Ishikawa (cell line): Measurements from ENCODE around the gene RESP18.

Experiments
- CEBPB ChIP-seq: IDR thresholded peaks from 2 replicates; pipeline ENCODE4 v1.6.1; 2012
- CREB1 ChIP-seq: IDR thresholded peaks from 2 replicates; pipeline ENCODE4 v1.6.1; 2012; ENCODE audit warnings: low read depth
- MAX ChIP-seq: IDR thresholded peaks from 2 replicates; pipeline ENCODE4 v1.6.1; 2012
- NFIC ChIP-seq: IDR thresholded peaks from 2 replicates; pipeline ENCODE4 v1.6.1; 2012
- TAF1 ChIP-seq: IDR thresholded peaks from 2 replicates; pipeline ENCODE4 v1.6.1; 2012; ENCODE audit warnings: low read depth, mild to moderate bottlenecking
- TCF12 ChIP-seq: IDR thresholded peaks from 2 replicates; pipeline ENCODE4 v1.6.1; 2012; ENCODE audit warnings: low read depth
- YY1 ChIP-seq: IDR thresholded peaks from 2 replicates; pipeline ENCODE4 v1.6.1; 2012; ENCODE audit warnings: low read depth
- TF ChIP-seq, protein P1 (sequence below): IDR thresholded peaks from 2 replicates; pipeline ENCODE4 v1.6.1; 2012; ENCODE audit warnings: low read depth, mild to moderate bottlenecking

- TF ChIP-seq MAX (no peak), TCF12 (no peak), YY1 (no peak), CREB1 (no peak), TAF1 (no peak), CEBPB (no peak), NFIC (no peak)
- TF ChIP-seq, protein P1, sequence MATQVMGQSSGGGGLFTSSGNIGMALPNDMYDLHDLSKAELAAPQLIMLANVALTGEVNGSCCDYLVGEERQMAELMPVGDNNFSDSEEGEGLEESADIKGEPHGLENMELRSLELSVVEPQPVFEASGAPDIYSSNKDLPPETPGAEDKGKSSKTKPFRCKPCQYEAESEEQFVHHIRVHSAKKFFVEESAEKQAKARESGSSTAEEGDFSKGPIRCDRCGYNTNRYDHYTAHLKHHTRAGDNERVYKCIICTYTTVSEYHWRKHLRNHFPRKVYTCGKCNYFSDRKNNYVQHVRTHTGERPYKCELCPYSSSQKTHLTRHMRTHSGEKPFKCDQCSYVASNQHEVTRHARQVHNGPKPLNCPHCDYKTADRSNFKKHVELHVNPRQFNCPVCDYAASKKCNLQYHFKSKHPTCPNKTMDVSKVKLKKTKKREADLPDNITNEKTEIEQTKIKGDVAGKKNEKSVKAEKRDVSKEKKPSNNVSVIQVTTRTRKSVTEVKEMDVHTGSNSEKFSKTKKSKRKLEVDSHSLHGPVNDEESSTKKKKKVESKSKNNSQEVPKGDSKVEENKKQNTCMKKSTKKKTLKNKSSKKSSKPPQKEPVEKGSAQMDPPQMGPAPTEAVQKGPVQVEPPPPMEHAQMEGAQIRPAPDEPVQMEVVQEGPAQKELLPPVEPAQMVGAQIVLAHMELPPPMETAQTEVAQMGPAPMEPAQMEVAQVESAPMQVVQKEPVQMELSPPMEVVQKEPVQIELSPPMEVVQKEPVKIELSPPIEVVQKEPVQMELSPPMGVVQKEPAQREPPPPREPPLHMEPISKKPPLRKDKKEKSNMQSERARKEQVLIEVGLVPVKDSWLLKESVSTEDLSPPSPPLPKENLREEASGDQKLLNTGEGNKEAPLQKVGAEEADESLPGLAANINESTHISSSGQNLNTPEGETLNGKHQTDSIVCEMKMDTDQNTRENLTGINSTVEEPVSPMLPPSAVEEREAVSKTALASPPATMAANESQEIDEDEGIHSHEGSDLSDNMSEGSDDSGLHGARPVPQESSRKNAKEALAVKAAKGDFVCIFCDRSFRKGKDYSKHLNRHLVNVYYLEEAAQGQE = no peak
These were observed 50.2 kb downstream of the RESP18 start for GRCh38 chr2:219282375-219282774.
